ENCODE data around the gene ROR2.

The ROR2 gene

DNA sequence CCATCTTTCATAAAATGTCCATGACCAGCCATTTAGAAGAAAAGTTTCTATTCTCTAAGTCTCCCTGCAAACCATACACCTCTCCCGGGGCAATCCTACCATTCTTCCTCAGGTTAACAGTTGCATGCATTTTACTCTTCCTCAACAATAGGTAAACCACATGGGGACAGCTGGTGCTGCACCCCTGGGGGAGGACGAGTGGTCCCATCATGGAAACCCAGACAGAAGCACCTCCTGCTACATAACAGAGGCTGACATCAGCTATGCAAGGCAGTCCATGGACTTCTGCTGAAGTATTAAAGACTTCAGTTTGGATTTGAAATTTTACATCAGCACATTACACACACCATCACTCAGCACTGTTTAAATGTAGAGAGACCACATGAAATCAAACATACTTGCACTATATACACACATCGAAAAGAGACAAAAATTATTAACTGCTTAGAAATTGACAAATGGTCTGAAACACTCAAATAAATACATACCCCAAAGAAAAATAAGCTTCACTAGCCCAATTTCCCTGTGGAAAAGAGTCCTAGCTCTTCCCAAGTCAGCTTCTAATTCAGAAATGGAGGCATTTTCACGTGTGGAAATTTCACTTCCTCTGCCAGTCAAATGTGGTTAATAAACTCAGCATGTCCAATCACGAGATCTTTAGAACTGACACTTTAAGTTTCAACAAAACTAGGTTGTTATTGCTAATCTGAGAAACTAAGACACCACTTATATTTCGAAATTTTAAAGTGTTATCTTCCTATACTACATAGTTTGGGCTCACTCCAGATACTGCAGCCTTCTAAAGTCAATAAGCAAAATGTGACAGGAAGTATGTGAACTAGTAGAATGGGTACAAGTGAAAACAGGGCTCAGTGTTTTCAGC is 173.4 kb downstream of the ROR2 start:
- DNase-seq (ENCODE audit: low read depth, low spot score): no peak

GRCh38 chr9:91775708-91776028 is 174.4 kb downstream of the ROR2 start:
- no peak for DNase-seq (ENCODE audit: low read depth, low spot score)

DNA sequence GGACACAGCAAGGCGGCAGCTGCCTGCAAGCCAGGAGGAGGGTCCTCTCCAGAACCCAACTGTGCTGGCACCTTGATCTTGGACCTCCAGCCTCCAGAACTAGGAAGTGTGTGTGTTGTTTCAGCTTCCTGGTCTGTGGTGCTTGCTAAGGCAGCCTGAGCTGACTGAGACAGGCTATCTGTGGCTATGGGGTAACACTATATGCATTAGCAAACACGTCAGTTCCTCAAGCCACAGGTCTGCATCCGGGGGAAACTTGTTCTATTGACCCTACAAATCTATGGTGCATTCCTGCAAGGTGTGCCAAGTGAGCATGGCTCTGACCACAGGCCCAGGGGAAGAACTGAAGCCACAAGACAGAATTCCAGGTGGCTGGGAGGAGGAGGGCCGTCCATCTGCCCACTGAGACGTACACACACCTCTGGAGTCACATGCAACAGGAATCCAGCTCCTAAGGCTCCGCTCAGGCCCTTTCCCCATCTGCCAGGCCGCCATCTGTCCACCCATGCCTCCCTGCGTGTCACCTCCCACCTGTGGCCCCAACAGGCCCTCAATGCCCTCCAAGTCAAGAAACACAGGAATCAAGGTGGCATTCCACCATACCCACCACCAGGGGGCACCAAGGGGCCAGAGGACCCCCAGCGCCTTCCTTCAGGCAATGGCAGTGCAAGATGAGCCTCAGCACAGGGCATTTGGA is 174.9 kb downstream of the ROR2 start:
- DNase-seq (ENCODE audit: low read depth, low spot score): peak; percentile 20

GRCh38 chr9:91773156-91773555 is 176.9 kb downstream of the ROR2 start:
- DNase-seq (ENCODE audit: low read depth, low spot score): no peak

GRCh38 chr9:91771864-91772263 is 178.2 kb downstream of the ROR2 start:
- no peak for DNase-seq (ENCODE audit: low read depth, low spot score)

DNA sequence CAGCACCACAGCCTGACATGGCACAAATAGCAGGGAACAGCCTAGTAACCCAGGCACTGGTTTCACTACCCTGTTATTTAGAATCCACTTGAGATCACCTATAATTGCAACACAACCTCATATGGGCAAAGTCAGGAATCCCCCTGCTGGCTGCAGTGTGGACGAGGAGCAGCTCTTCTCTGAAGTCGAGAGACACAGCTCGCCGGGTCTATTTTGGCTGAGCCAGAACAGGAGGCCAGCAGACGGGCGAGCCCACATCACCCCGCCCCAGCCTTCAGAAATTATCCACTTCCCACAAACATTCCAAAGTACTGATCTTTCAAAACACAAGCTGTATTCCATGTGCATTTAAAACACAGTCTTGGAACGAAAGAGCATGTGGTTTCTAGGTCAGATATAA is 179.0 kb downstream of the ROR2 start:
- no peak for DNase-seq (ENCODE audit: low read depth, low spot score)

- no peak for DNase-seq (ENCODE audit: low read depth, low spot score)
Measured at GRCh38 chr9:91770229-91770628, 179.8 kb downstream of the ROR2 start.

DNA sequence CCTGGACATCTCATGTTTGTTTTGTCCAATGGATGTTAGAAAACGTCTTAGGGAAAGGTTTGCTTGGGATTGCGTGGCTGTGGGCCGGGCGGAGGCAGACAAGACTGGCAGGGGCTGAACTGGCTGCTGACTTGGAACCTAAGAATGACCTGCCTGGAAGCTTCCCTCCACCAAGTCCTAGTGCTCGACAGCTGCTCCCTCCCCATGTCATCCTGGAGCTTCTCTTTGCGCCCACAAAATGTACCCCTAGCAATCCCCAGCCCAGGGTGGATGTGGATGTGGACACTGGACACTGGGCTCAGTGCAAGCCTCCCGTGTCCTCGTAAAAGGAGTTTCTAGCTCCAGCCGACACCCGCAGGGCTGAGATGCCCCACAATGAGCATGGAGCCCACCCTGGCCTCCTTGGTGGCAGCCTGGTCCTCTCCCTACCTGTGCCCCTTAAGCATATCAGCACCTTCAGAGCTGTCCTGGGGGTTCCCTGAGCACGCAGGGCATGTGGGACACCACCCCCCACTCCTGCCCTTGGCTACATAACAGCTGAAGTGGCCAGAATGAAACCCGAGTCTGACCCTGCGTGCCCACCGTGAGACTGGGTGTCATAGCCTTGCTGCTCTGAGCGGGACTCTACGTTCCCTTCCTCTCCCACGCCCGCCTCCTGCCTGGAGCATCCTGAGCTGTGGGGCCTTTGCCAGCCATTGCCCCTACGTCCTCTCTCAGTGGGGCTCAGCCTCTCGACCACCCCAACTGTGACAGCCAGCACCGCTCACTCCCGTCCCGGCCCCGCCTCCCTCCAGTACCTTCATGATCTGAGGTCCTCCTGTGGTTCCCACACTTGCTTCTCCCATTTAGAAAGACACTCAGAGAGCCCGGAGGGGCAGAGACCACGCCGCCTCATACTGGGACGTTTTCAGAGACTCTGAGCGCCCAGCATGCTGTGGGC is 180.8 kb downstream of the ROR2 start:
- no peak for DNase-seq (ENCODE audit: low read depth, low spot score)

DNA sequence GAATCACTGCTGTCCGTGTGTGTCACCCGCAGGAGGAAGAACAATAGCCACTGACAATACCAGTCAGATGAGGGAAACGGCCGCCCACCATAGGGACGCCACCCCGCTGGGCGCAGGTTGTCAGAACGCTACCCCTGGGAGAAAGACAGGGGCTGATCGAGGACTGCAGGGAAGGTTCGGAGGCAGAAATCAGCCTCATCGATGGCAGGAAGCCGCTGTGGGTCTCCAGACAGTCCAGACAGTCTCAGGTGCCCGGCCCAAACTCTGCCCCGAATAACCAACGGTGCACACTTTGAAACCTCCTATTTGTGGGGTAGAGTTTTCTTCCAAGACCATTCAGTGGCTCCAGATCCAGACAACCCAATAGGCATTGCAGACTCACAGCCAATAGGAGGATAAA is 181.5 kb downstream of the ROR2 start:
- no peak for DNase-seq (ENCODE audit: low read depth, low spot score)

GRCh38 chr9:91766315-91767069 is 183.5 kb downstream of the ROR2 start:
- no peak for DNase-seq (ENCODE audit: low read depth, low spot score)

GRCh38 chr9:91765296-91765695 is 184.7 kb downstream of the ROR2 start:
- DNase-seq (ENCODE audit: low read depth, low spot score): no peak

- DNase-seq (ENCODE audit: low read depth, low spot score): no peak
Measured at GRCh38 chr9:91764661-91765060, 185.4 kb downstream of the ROR2 start.

- no peak for DNase-seq (ENCODE audit: low read depth, low spot score)
Measured at GRCh38 chr9:91761362-91761761, 188.7 kb downstream of the ROR2 start.

- DNase-seq (ENCODE audit: low read depth, low spot score): no peak
Measured at GRCh38 chr9:91760906-91761305, 189.1 kb downstream of the ROR2 start.

GRCh38 chr9:91758491-91758981 is 191.5 kb downstream of the ROR2 start:
- no peak for DNase-seq (ENCODE audit: low read depth, low spot score)

DNA sequence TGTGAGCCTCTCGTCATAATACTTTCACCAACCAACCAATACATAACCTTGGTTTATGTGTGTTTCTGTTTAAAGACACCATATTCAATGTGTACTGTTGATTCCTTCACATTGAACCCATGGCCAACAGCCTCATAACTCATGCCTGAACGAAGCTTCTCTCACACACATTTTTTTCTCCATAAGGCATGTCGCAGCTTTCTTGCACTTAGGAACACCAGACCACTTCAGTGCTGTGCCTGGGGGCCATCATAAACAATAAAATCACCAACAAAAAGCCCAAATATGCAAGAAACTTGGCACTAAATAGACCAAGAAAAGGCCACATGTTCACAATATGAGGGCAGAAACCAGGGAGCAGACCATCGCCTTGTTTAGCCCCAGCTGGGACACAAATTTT is 192.2 kb downstream of the ROR2 start:
- no peak for DNase-seq (ENCODE audit: low read depth, low spot score)

DNA sequence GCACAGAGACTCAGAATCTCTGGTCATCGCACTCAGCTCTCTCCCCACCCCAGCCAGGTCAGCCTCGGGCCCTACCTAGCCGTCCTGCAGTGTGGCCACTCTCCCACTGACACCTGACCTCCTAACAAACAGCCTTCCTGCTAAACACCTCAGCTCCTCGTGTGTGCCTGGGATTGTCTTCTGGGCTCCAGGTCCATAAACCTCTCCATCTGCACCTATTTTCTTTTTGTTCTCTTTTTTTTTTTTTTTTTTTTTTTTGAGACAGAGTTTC is 193.6 kb downstream of the ROR2 start:
- DNase-seq (ENCODE audit: low read depth, low spot score): no peak

GRCh38 chr9:91755761-91756509 is 194.1 kb downstream of the ROR2 start:
- no peak for DNase-seq (ENCODE audit: low read depth, low spot score)

DNA sequence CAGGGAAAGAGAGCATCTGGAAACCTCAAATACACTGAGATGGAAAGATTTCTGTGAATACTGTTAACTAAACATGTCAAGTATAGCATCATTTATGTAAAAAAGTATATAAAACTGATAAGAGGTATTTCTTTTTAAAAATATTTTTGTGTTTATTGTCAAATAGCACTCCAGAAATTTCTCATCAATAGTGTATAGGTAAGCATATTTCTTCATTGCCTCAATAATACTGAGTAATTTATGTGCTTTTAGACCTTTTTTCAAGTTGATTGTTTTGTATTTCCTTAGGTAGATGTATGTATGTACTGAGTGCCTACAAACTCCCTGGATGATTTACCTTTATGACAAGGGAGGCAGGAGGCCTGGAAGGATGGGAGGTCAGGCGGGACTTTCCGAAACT is 196.3 kb downstream of the ROR2 start:
- DNase-seq (ENCODE audit: low read depth, low spot score): no peak

- no peak for DNase-seq (ENCODE audit: low read depth, low spot score)
Measured at GRCh38 chr9:91751922-91752321, 198.1 kb downstream of the ROR2 start.

DNA sequence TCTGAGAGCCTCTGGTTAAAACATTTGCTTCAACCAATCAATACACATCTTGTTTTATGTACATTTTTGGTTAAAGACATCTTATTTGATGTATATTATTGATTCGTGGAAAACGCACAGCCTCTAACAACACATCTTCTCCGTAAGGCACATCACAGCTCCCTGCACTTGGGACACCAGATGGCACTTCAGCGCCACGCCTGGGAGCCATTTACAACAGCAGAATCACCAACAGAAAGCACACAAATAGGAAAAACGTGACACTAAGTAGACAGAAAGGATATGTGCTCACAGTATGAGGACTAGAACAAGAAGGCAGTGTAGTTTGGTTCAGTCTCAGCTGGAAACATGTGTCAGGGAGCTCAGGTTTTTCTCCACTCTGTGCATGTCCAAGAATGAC is 199.7 kb downstream of the ROR2 start:
- DNase-seq (ENCODE audit: low read depth, low spot score): no peak

All from activated naive CD8-positive, alpha-beta T cell treated with anti-CD3 and anti-CD28 coated beads, Interleukin-2, amount 50 U/mL, for 16 hours (primary cell).